NCI-H345 treated with DMSO at 0.1 percent for 48 hours (cell line): ENCODE measurements around the gene ARID5B.

Source experiments
- DNase-seq: peaks from one replicate; lab custom pipeline; 2025; ENCODE audit not compliant: unreplicated experiment; lab: John Stamatoyannopoulos, UW

ARID5B gene

DNA sequence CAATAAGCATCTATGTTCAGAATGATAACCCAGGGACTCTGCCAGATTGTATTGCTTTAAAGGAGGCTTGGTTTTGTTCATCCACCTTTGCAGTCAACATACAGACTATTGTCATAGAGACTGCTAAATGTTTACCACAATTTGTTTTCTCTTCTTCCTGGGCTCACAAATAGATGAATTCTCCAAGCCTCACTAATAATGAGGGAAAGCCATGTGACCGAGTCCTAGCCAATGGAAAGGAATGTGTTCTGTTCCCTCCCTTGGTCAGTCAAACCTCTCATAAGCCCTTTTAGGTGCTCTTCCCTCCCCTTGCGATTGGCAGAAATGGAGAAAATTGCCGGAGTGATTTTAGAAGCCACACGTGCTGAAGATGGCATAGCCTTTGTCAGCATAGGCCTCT lies 230.2 kb downstream of the ARID5B start:
- no peak for DNase-seq

DNA sequence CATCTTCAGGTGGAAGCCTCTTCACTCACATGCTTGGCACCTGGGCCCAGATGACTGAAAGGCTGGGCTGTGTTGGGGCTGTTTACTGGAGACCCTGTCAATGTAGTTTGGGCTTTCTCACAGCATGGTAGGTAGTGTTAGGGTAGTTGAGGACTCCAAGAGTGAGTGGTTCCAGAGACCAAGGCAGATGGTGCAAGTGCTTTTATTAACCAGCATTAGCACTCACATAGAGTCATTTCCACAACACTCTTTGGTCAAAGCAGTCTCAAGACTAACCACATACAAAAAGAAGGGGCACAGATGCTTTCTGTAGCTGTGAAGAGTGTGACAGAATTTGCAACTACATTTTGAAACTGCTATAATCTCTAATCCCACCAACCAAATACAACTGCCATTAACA lies 232.1 kb downstream of the ARID5B start:
- DNase-seq = no peak

DNA sequence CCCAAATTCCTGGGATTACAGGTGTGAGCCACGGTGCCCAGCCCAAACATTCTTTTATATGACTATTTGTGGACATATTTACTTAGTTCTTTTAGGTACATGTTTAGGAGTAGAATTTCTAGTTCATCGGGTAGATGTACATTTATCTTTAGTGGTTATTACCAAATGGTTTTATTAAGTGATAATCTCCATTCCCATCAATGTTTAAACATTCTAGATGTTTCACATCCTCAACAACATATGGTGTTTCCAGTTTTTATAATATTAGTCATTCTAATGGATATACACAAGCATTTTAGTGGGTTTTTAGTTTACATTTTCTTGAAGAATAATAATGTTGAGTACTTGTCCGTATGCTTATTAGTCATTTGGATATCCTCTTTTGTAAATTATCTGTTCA lies 235.4 kb downstream of the ARID5B start:
- no peak for DNase-seq
